Measurements from ENCODE around the gene ATP5ME.
A peak's percentile ranks its signal among the peaks of the same experiment; 100 is the strongest.

ATP5ME gene

DNA sequence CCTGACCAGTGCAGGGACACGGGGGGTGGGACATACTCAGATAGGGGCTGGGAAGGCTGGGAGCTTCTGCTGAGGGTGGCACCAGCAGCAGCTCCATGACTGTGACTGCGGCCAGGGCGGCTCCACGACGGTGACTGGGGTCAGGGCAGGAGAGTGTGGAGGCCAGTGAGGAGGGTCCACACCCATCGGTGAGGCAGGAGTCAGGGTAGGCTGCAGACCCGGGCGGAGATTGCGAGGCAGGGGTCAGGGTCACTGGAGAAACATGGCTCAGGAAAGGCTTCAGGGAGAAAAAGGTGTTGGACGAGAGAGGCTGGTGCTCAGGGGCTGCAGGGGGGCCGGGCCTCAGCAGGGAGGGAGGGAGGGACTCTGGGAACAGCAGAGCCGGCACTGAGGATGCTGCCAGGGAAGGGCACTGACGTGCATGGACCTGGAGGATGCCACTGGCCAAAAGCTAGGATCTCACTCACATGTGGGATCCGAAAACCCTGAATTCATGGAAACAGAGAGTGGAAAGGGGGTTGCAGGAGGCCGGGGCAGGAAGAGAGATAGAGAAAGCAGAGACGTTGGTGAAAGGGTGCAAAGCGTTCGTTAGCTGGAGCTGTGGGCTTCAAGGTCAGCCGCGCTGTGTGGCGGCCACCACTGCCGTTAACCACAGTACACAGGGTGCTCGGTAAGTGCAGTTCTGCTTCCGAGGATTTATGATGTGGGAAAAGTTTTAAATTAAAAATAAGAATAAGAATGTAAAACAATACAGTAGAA is 22.0 kb downstream of the ATP5ME start:
- DNase-seq (ENCODE audit: low read depth): no peak
- TF ChIP-seq CTCF (IDR thresholded peaks at IDR 0.05; ENCODE audit: insufficient read depth, low read depth, low read length, missing control alignments): no peak
- no peak overlapping the region for H3K4me3 ChIP-seq (ENCODE audit: low read length)

- TF ChIP-seq CTCF (IDR thresholded peaks at IDR 0.05; ENCODE audit: insufficient read depth, low read depth, low read length, missing control alignments): no peak
- DNase-seq (ENCODE audit: low read depth): peak; percentile 9
- no peak overlapping the region for H3K4me3 ChIP-seq (ENCODE audit: low read length)
Observed at GRCh38 chr4:650951-651883, 22.9 kb downstream of the ATP5ME start.

- TF ChIP-seq CTCF (IDR thresholded peaks at IDR 0.05; ENCODE audit: insufficient read depth, low read depth, low read length, missing control alignments): no peak
- no peak overlapping the region for H3K4me3 ChIP-seq (ENCODE audit: low read length)
- DNase-seq (ENCODE audit: low read depth): no peak
Observed at GRCh38 chr4:650461-650860, 23.6 kb downstream of the ATP5ME start.

DNA sequence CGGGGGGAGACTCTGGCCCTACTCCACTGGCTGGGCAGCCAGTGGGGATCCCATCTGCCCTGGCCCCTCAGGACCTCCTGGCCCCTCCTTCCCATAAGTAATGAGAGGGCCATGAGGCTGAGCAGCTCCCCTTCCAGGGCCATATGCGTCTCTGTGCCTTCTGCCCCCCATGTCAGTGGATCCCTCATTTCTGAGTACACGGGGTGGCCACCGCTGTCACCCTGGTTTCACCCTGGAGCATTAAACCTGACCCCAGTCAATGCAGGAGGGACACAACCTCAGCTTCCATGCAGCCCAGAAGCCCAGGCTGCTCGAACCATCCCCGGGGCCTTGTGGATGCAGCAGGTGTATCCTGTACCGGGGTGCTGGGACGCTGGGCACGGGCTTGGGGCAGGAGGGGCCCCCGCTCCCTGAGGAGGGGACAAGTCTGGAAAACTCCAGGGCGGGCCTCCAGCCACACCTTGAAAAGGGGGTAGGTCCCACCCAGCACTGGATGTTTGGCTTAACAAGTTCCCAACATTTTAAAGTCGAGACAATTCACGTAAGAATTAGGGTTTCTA is 24.2 kb downstream of the ATP5ME start:
- no peak overlapping the region for H3K4me3 ChIP-seq (ENCODE audit: low read length)
- no peak for TF ChIP-seq CTCF (IDR thresholded peaks at IDR 0.05; ENCODE audit: insufficient read depth, low read depth, low read length, missing control alignments)
- no peak for DNase-seq (ENCODE audit: low read depth)

DNA sequence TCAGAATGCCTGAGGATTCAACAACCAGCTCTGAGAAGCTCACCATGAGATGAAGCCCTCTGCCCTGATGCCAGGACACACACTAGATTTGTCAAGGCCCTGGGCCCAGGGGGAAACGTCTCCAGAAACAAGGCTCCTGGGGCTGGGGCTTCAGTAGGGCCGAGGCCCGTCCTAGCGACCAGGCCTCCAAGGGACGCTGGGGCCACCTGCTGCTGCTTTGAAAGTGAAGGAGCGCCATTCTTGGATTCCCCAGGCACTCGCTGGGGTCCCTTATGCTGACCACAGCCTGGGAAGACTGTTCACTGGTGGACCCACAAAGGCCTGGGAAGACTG is 24.8 kb downstream of the ATP5ME start:
- H3K4me3 ChIP-seq (ENCODE audit: low read length): no peak overlapping the region
- no peak for DNase-seq (ENCODE audit: low read depth)
- TF ChIP-seq CTCF (IDR thresholded peaks at IDR 0.05; ENCODE audit: insufficient read depth, low read depth, low read length, missing control alignments): no peak

- no peak for DNase-seq (ENCODE audit: low read depth)
- no peak overlapping the region for H3K4me3 ChIP-seq (ENCODE audit: low read length)
- TF ChIP-seq CTCF (IDR thresholded peaks at IDR 0.05; ENCODE audit: insufficient read depth, low read depth, low read length, missing control alignments): no peak
Observed at GRCh38 chr4:648579-649292, 25.3 kb downstream of the ATP5ME start.

All from epithelial cell of esophagus (primary cell).